LNCaP clone FGC (cell line): ENCODE data around the gene GRIA3.
"Not testable (repeated sequence)": the region's sequence is repeated elsewhere in the genome, so short reads cannot be mapped to it uniquely, and the experiment has no call there.

Experiments
- DNase-seq: peaks from one replicate; pipeline ENCODE4 v3.0.0-alpha.2; 2011; ENCODE audit warnings: low read depth
- H3K4me3 ChIP-seq: 2 replicates; pipeline ENCODE4 v1.5.1; 2011; ENCODE audit warnings: mild to moderate bottlenecking, low read depth, low read length, control low read depth
- TF ChIP-seq, protein P1 (sequence below): IDR thresholded peaks from 2 replicates; pipeline ENCODE4 v1.5.1; 2012; ENCODE audit warnings: mild to moderate bottlenecking; ENCODE audit not compliant: control insufficient read depth, insufficient read depth; ENCODE audit errors: extremely low read depth

Gene GRIA3

DNA sequence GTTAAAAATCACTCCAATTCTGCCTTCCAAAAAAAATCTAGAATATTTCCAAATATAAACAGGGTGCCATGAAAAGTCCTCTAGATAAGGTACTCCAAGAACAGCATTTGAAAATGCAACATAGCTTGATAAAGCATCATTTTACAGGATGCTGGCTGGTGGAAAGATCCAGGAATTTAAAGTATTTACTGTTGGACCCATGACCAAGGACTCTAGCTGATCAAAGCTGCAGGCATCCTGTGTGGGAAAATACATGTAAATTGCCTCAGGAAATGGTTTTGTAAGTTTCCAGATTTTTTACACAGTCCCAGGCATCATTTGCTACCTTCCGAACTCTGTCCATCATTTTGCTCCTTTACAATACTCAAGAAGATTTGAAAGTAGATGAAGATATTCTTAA, 164.4 kb downstream of the GRIA3 start:
- no peak overlapping the region for H3K4me3 ChIP-seq
- TF ChIP-seq, protein P1, sequence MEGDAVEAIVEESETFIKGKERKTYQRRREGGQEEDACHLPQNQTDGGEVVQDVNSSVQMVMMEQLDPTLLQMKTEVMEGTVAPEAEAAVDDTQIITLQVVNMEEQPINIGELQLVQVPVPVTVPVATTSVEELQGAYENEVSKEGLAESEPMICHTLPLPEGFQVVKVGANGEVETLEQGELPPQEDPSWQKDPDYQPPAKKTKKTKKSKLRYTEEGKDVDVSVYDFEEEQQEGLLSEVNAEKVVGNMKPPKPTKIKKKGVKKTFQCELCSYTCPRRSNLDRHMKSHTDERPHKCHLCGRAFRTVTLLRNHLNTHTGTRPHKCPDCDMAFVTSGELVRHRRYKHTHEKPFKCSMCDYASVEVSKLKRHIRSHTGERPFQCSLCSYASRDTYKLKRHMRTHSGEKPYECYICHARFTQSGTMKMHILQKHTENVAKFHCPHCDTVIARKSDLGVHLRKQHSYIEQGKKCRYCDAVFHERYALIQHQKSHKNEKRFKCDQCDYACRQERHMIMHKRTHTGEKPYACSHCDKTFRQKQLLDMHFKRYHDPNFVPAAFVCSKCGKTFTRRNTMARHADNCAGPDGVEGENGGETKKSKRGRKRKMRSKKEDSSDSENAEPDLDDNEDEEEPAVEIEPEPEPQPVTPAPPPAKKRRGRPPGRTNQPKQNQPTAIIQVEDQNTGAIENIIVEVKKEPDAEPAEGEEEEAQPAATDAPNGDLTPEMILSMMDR: no peak
- no peak for DNase-seq

DNA sequence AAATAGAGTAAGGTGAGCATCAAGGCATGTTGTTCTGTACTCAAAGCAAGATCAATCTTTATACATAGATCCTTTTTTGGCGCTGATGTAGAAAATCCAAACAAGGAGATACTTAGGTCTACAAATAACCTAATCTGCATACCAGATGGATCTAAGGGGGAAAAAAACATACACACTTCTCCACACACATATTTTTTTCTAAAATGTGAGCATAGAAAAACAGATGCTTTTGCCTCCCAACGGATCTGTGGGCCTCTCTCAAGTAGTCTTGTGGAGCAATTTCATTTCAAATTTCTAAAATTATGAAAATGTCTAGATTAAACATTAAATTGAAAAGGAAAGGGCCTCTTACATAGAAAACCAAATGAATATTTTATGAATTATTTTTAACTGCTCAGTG, 166.1 kb downstream of the GRIA3 start:
- no peak for DNase-seq
- TF ChIP-seq, protein P1: no peak
- no peak overlapping the region for H3K4me3 ChIP-seq

GRCh38 chrX:123357941-123358340, 173.9 kb downstream of the GRIA3 start:
- TF ChIP-seq, protein P1: no peak
- H3K4me3 ChIP-seq: no peak overlapping the region
- DNase-seq: no peak

GRCh38 chrX:123358457-123358856, 174.4 kb downstream of the GRIA3 start:
- H3K4me3 ChIP-seq: no peak overlapping the region
- TF ChIP-seq, protein P1: no peak
- DNase-seq: no peak

GRCh38 chrX:123361371-123361770, 177.3 kb downstream of the GRIA3 start:
- H3K4me3 ChIP-seq: no peak overlapping the region
- TF ChIP-seq, protein P1: no peak
- no peak for DNase-seq

DNA sequence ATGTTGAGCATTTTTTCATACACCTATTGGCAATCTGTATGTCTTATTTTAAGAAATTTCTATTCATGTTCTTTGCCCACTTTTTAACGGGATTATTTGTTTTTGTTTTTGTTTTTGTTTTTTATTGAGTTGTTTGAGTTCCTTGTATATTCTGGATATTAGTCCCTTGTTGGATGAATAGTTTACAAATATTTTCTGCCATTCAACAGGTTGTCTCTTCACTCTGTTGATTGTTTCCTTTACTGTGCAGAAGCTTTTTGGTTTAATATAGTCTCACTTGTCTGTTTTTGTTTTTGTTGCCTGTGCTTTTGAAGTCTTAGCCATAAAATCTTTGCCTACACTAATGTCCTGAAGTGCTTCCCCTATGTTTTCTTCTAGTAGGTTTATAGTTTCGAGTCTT, 202.1 kb downstream of the GRIA3 start:
- DNase-seq, H3K4me3 ChIP-seq: not testable (repeated sequence)

DNA sequence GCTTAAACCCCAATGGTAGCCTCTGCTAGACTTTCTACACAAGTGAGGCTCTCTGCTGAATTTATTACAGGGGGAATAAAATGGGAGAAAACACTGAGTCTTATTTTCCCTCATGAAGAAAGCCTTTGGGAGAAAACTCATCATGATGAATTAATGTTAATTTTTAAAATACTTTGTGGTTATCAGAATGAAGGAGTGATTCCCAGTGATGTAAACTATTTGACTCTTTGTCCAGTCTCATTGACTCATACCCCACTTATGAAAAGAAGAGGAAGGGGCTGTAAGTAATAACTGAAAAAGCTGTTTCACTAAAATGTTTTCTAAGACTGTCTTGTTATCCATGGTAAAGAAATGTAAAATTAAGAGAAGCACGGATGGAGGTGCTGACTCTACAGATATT, 208.8 kb downstream of the GRIA3 start:
- DNase-seq: no peak
- TF ChIP-seq, protein P1: no peak
- no peak overlapping the region for H3K4me3 ChIP-seq
